Stimulated activated CD8-positive, alpha-beta memory T cell treated with anti-CD3 and anti-CD28 coated beads, Interleukin-4, amount 100 ng/mL, for 1 hour (primary cell): ENCODE results near the gene LRRC31.

Experiments used
- DNase-seq, 2 donors: peaks; one replicate each; pipeline ENCODE4 v3.0.0-alpha.2; 2020; ENCODE audit warnings: low read depth in 2 of 2, low spot score in 1 of 2

LRRC31 gene

GRCh38 chr3:169869484-169870220 is at the start of gene LRRC31:
LRRC31 (minus strand) TSS chr3:169869935; CDS start chr3:169869807, 128 bp downstream.
- no peak for DNase-seq

GRCh38 chr3:169914321-169914720 is 44.6 kb upstream of the LRRC31 start:
- DNase-seq, result no peak

- no peak for DNase-seq
Observed at GRCh38 chr3:169913323-169913722, 43.6 kb upstream of the LRRC31 start.

- no peak for DNase-seq
Observed at GRCh38 chr3:169911272-169911671, 41.5 kb upstream of the LRRC31 start, which contains the start of gene SAMD7. SAMD7 (plus strand) TSS chr3:169911572; CDS start chr3:169919499, 7,927 bp downstream.

- DNase-seq, result no peak
Observed at GRCh38 chr3:169907944-169908343, 38.2 kb upstream of the LRRC31 start.

- DNase-seq, result no peak
Observed at GRCh38 chr3:169907476-169907875, 37.7 kb upstream of the LRRC31 start.

- no peak for DNase-seq
Observed at GRCh38 chr3:169905404-169905803, 35.7 kb upstream of the LRRC31 start.

- DNase-seq, result no peak
Observed at GRCh38 chr3:169901453-169901852, 31.7 kb upstream of the LRRC31 start.

GRCh38 chr3:169897284-169897683 is 27.5 kb upstream of the LRRC31 start:
- DNase-seq, result no peak

- no peak for DNase-seq
Observed at GRCh38 chr3:169895072-169895471, 25.3 kb upstream of the LRRC31 start.

- DNase-seq, result no peak
Observed at GRCh38 chr3:169894110-169894509, 24.4 kb upstream of the LRRC31 start.

- no peak for DNase-seq
Observed at GRCh38 chr3:169891886-169892285, 22.2 kb upstream of the LRRC31 start.

GRCh38 chr3:169886671-169887070 is 16.9 kb upstream of the LRRC31 start:
- DNase-seq, result no peak

GRCh38 chr3:169880576-169881250 is 11.0 kb upstream of the LRRC31 start:
- no peak for DNase-seq

GRCh38 chr3:169879845-169880575 is 10.3 kb upstream of the LRRC31 start:
- no peak for DNase-seq

- DNase-seq, result no peak
Observed at GRCh38 chr3:169879013-169879557, 9.3 kb upstream of the LRRC31 start.

- DNase-seq, result no peak
Observed at GRCh38 chr3:169871129-169871886, 1.6 kb upstream of the LRRC31 start.

- DNase-seq, result no peak
Observed at GRCh38 chr3:169868369-169868768, 1.4 kb downstream of the LRRC31 start.

- no peak for DNase-seq
Observed at GRCh38 chr3:169867584-169868210, 2.0 kb downstream of the LRRC31 start.

GRCh38 chr3:169865176-169865767 is 4.5 kb downstream of the LRRC31 start:
- no peak for DNase-seq
